Measurements from ENCODE around the gene ADGRB2.
A peak's percentile ranks its signal among the peaks of the same experiment; 100 is the strongest.

ADGRB2 gene

DNA sequence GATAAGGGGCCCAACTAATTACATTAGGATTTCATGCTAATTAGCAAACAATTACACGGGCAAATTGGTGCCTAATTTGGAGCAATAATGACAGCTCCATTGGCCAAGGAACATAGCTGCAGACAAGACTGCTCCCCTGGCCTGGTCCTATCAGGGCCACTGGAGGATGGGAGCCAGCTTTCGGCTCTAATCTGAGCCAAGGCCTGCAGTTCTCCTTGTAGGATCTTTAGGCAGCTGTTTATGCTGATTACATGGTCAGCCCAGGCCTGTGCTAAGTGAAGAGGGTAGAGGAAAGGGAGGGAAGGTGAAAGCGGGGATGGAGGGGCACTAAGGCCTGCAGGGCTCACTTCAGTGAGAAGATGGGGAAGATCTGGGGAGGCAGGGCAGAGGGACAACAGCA lies 12.4 kb upstream of the ADGRB2 start:
- H3K4me3 ChIP-seq (replicated peaks; ENCODE audit: low read depth, low read length), result no peak overlapping the region
- TF ChIP-seq, protein P1, sequence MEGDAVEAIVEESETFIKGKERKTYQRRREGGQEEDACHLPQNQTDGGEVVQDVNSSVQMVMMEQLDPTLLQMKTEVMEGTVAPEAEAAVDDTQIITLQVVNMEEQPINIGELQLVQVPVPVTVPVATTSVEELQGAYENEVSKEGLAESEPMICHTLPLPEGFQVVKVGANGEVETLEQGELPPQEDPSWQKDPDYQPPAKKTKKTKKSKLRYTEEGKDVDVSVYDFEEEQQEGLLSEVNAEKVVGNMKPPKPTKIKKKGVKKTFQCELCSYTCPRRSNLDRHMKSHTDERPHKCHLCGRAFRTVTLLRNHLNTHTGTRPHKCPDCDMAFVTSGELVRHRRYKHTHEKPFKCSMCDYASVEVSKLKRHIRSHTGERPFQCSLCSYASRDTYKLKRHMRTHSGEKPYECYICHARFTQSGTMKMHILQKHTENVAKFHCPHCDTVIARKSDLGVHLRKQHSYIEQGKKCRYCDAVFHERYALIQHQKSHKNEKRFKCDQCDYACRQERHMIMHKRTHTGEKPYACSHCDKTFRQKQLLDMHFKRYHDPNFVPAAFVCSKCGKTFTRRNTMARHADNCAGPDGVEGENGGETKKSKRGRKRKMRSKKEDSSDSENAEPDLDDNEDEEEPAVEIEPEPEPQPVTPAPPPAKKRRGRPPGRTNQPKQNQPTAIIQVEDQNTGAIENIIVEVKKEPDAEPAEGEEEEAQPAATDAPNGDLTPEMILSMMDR (IDR thresholded peaks at IDR 0.05; ENCODE audit: low read depth, low read length, missing control alignments), result no peak
- DNase-seq (ENCODE audit: extremely low read depth, low read depth), result no peak

DNA sequence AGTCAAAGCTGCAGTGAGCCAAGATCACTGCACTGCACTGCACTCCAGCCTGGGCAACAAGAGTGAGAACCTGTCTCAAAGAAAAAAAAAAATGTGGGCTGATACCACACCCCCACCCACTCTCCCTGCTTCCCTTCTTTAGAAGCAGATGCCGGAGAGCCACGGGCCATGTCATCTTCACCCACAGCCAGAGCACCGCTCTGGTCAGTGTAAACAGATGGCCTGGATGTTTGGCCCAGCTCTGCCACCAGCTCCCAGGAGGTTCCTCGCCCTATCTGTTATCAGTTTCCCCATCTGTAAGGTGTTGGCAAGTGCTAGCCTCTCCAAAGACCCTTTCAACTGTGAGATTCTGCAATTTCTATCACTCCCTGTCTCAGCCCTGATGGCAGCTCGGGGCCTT lies 11.9 kb upstream of the ADGRB2 start:
- no peak for DNase-seq (ENCODE audit: extremely low read depth, low read depth)
- no peak overlapping the region for H3K4me3 ChIP-seq (replicated peaks; ENCODE audit: low read depth, low read length)
- TF ChIP-seq, protein P1 (IDR thresholded peaks at IDR 0.05; ENCODE audit: low read depth, low read length, missing control alignments), result no peak

DNA sequence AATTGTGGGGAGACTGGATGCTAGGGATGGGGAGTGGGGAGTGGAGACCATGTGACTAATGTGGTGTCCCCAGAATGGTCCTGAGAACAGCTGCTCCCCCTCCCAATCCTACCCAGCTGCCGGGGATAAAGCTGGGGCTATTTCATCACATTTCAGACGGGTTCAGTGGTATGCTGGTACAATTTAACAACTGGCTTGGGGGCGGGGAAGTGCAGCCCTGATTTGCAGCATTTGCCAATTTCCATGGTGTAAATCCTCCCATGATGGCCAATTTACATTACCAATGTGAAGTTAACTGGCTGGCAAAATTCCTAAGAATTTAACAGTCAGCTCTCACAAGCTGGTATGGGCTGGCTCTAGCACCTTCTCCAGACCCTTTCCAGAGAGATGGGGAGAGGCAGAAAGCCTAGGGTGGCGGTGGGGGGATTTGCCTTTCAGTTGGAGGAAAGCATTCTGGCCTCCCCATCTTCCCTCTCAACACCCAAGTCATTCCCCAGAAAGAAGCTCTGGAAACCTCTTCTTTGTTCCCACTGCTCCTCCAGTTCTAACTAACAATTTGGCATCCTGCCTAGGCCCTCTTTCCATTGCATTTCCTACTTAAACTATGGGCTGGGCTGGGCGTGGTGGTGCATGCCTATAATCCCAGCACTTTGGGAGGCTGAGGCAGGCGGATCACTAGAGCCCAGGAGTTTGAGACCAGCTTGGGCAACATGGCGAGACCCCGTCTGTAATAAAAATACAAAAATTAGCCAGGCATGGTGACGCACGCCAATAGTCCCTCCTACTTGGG lies 11.3 kb upstream of the ADGRB2 start:
- DNase-seq (ENCODE audit: extremely low read depth, low read depth), result no peak
- no peak overlapping the region for H3K4me3 ChIP-seq (replicated peaks; ENCODE audit: low read depth, low read length)
- TF ChIP-seq, protein P1 (IDR thresholded peaks at IDR 0.05; ENCODE audit: low read depth, low read length, missing control alignments), result no peak

DNA sequence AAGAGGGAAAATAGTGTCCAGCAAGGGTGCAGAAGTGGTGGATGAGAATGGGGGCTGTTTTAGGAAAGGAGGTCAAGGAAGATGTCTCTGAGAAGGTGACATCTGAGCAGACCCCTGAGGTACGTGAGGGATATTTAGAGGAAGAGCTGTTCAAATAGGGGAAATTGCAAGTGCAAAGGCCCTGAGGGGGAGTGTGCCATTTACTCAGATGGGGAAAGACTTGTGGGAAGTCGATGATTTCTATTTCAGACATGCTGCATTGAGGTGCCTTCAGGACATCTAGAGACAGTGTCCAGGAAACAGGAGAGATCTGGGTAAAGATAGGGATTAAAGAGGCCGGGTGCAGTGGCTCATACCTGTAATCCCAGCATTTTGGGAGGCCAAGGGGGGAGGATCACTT lies 10.4 kb upstream of the ADGRB2 start:
- no peak overlapping the region for H3K4me3 ChIP-seq (replicated peaks; ENCODE audit: low read depth, low read length)
- no peak for DNase-seq (ENCODE audit: extremely low read depth, low read depth)
- TF ChIP-seq, protein P1 (IDR thresholded peaks at IDR 0.05; ENCODE audit: low read depth, low read length, missing control alignments), result no peak

DNA sequence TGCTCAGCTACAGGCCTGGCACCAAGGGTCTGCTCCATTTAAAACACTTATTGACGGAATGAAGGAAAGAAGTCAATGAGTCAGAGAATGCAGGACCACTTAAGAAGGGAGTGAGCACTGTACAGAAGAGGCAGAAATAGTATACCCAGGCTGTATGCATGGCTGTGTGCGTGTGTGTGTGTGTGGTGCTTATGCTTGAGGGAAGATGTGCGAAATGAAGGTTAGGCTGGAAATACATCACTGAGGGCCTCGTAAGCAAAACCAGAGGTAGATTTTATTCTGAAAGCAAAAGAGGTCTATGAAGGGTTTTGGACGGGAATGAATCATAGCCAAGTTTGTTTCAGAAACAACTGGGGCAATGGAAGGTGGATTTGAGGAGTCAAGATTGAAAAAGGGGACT lies 9.7 kb upstream of the ADGRB2 start:
- TF ChIP-seq, protein P1 (IDR thresholded peaks at IDR 0.05; ENCODE audit: low read depth, low read length, missing control alignments), result no peak
- DNase-seq (ENCODE audit: extremely low read depth, low read depth), result no peak
- H3K4me3 ChIP-seq (replicated peaks; ENCODE audit: low read depth, low read length), result no peak overlapping the region

DNA sequence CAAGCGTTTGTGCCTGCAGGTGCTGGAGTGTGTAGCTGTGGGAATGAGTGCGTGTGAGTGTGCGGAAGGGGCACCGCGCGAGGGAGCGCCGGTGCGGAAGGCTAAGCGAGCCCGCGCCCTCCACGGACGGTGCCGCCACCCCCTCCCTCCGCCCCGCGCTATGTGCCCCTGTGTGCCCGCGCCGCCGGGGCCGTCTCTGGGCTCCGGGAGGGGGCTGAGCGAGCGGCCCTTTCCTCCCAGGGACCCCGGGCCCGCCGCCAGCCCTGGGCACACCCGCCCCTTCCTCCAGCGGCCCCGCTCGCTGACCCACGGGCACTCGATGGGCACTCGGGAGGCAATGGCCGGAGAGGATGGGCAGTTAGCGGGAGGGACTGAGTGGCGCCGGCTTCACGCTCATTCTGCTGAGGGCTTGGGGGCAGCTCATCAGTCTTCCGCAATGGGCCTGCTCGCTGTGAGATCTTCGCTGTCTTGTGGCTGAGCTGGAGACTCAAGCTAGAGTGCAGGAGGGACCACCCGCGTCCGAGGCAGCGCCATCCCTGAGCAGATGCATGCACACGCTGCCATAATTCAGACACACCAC lies 8.6 kb upstream of the ADGRB2 start:
- TF ChIP-seq, protein P1 (IDR thresholded peaks at IDR 0.05; ENCODE audit: low read depth, low read length, missing control alignments), result no peak
- peak overlapping the region; percentile 25; the same call in 1 of the 2 replicates for H3K4me3 ChIP-seq (replicated peaks; ENCODE audit: low read depth, low read length)
- no peak for DNase-seq (ENCODE audit: extremely low read depth, low read depth)

Measured in HFF-Myc (cell line).